ENCODE results near the gene ACER3. TPM values are rescaled to one million over a fixed set of nuclear protein-coding genes. Genes with fewer than 3 reads are reported as not detected.

ACER3 gene
- total and polyA plus RNA-seq, 2 donors (not counting 1 experiment from before 2014, with no cell fraction given) = 3.3 to 12.9 TPM

GRCh38 chr11:76831686-76832310 lies 28.9 kb upstream of the ACER3 start:
- no peaks in the 10 kb centered on the region for H3K4me1 ChIP-seq (ENCODE audit: control insufficient read depth in 2 of 2, insufficient read depth in 2 of 2, low read length in 2 of 2)
- no peaks in the 10 kb centered on the region for H3K79me2 ChIP-seq (ENCODE audit: control insufficient read depth, insufficient read depth, low read length)
- no peaks in the 10 kb centered on the region for H4K20me1 ChIP-seq (ENCODE audit: control insufficient read depth, insufficient read depth, low read length, poor library complexity, severe bottlenecking)
- H3K27ac Mint-ChIP-seq = no peak overlapping the region
- peaks cover 4% of the 10 kb centered on the region for H3K27me3 Mint-ChIP-seq
- no peaks in the 10 kb centered on the region for H3K9me3 Mint-ChIP-seq (ENCODE audit: insufficient read depth)
- no peak for ATAC-seq (ENCODE audit: low read depth)
- no peaks in the 10 kb centered on the region for H3K36me3 ChIP-seq (replicated peaks in 1 of 2; ENCODE audit: control extremely low read depth in 1 of 2, control insufficient read depth in 1 of 2, extremely low read depth in 1 of 2, insufficient read depth in 2 of 2, low read length in 1 of 2)
- WGBS (ENCODE audit: insufficient coverage) = no CpG with 5 or more reads among the region's 4 CpGs
- H3K4me2 ChIP-seq (replicated peaks; ENCODE audit: low read depth, low read length, poor library complexity, severe bottlenecking) = no peak overlapping the region
- no peak overlapping the region for H2AFZ ChIP-seq (ENCODE audit: insufficient read depth, low read depth, low read length, poor library complexity, severe bottlenecking)
- H3K4me1 Mint-ChIP-seq = no peaks in the 10 kb centered on the region
- no peak overlapping the region for H3K4me3 Mint-ChIP-seq
- H3K9ac ChIP-seq (ENCODE audit: low read length) = no peak overlapping the region
- CTCF ChIA-PET = no interaction called here
- no peak overlapping the region for H3K4me3 ChIP-seq (ENCODE audit: control extremely low read depth in 1 of 5, extremely low read depth in 1 of 5, insufficient read depth in 1 of 5, low read depth in 2 of 5, low read length in 4 of 5)
- POLR2A ChIA-PET = no interaction called here
- no peak for DNase-seq
- intact Hi-C loops (cut with micrococcal nuclease) = no loop called here
- TF ChIP-seq CTCF (IDR thresholded peaks at IDR 0.05) = no peak
- H3K27ac ChIP-seq (ENCODE audit: low read length in 2 of 2) = no peak overlapping the region
- H3K27me3 ChIP-seq (replicated peaks in 1 of 4; ENCODE audit: control extremely low read depth in 1 of 4, control insufficient read depth in 3 of 4, insufficient read depth in 4 of 4, low read length in 3 of 4) = no peaks in the 10 kb centered on the region
- no peaks in the 10 kb centered on the region for H3K9me3 ChIP-seq (ENCODE audit: control extremely low read depth in 1 of 3, control insufficient read depth in 2 of 3, insufficient read depth in 1 of 3, low read length in 2 of 3)

GRCh38 chr11:76832361-76832760 lies 28.4 kb upstream of the ACER3 start:
- H3K27me3 ChIP-seq (replicated peaks in 1 of 4; ENCODE audit: control extremely low read depth in 1 of 4, control insufficient read depth in 3 of 4, insufficient read depth in 4 of 4, low read length in 3 of 4) = no peaks in the 10 kb centered on the region
- TF ChIP-seq CTCF (IDR thresholded peaks at IDR 0.05) (no peak), EZH2 (IDR thresholded peaks at IDR 0.05; ENCODE audit: borderline replicate concordance, insufficient read depth, low read depth, low read length, poor library complexity, severe bottlenecking) (no peak)
- H3K36me3 ChIP-seq (replicated peaks in 1 of 2; ENCODE audit: control extremely low read depth in 1 of 2, control insufficient read depth in 1 of 2, extremely low read depth in 1 of 2, insufficient read depth in 2 of 2, low read length in 1 of 2) = no peaks in the 10 kb centered on the region
- no peaks in the 10 kb centered on the region for H3K4me1 Mint-ChIP-seq
- ChIA-PET POLR2A (no interaction called here), CTCF (interaction anchor here (1.5 kb wide), 1 partner anchor 23 kb away, joined by 4 read pairs; no protein-coding TSS in a partner anchor)
- peaks cover 4% of the 10 kb centered on the region for H3K27me3 Mint-ChIP-seq
- no peaks in the 10 kb centered on the region for H4K20me1 ChIP-seq (ENCODE audit: control insufficient read depth, insufficient read depth, low read length, poor library complexity, severe bottlenecking)
- H3K4me1 ChIP-seq (ENCODE audit: control insufficient read depth in 2 of 2, insufficient read depth in 2 of 2, low read length in 2 of 2) = no peaks in the 10 kb centered on the region
- H3K9me3 Mint-ChIP-seq (ENCODE audit: insufficient read depth) = no peaks in the 10 kb centered on the region
- H3K27ac Mint-ChIP-seq = no peak overlapping the region
- no peaks in the 10 kb centered on the region for H3K79me2 ChIP-seq (ENCODE audit: control insufficient read depth, insufficient read depth, low read length)
- no peak overlapping the region for H3K4me2 ChIP-seq (replicated peaks; ENCODE audit: low read depth, low read length, poor library complexity, severe bottlenecking)
- H3K9me3 ChIP-seq (ENCODE audit: control extremely low read depth in 1 of 3, control insufficient read depth in 2 of 3, insufficient read depth in 1 of 3, low read length in 2 of 3) = no peaks in the 10 kb centered on the region
- no peak overlapping the region for H3K9ac ChIP-seq (ENCODE audit: low read length)
- no peak for ATAC-seq (ENCODE audit: low read depth)
- no peak overlapping the region for H3K4me3 ChIP-seq (ENCODE audit: control extremely low read depth in 1 of 5, extremely low read depth in 1 of 5, insufficient read depth in 1 of 5, low read depth in 2 of 5, low read length in 4 of 5)
- DNase-seq = no peak
- H3K27ac ChIP-seq (ENCODE audit: low read length in 2 of 2) = no peak overlapping the region
- H3K4me3 Mint-ChIP-seq = no peak overlapping the region
- intact Hi-C loops (cut with micrococcal nuclease) = no loop called here
- H2AFZ ChIP-seq (ENCODE audit: insufficient read depth, low read depth, low read length, poor library complexity, severe bottlenecking) = no peak overlapping the region
